ENCODE data around the gene OR13J1. TPM values are rescaled to one million over a fixed set of nuclear protein-coding genes. Genes with fewer than 3 reads are reported as not detected.
A peak's percentile ranks its signal among the peaks of the same experiment; 100 is the strongest.

The OR13J1 gene
- total RNA-seq, 1 donor from 2014 or later = not detected

- no peaks in the 10 kb centered on the region for H3K9me3 ChIP-seq
- no peak overlapping the region for H3K4me3 ChIP-seq
- no peaks in the 10 kb centered on the region for H3K36me3 ChIP-seq
- H3K27ac ChIP-seq = no peak overlapping the region
- no peaks in the 10 kb centered on the region for H3K27me3 ChIP-seq
- intact Hi-C loops (cut with DNase I) = no loop called here
- peak; percentile 80 to 81 for DNase-seq (ENCODE audit: extremely low spot score in 2 of 2)
- TF ChIP-seq POLR2AphosphoS5 (IDR thresholded peaks at IDR 0.05; ENCODE audit: insufficient read depth in 1 of 2, low read depth in 1 of 2) = peak in 1 of 2 donors; percentile 10
- no peak for TF ChIP-seq POLR2A (IDR thresholded peaks at IDR 0.05)
- TF ChIP-seq CTCF (IDR thresholded peaks at IDR 0.05) = no peak
- peaks cover 13% of the 10 kb centered on the region for H3K4me1 ChIP-seq
Measured at GRCh38 chr9:35859310-35859989, 10.8 kb downstream of the OR13J1 start.

GRCh38 chr9:35858458-35858857, 11.7 kb downstream of the OR13J1 start:
- TF ChIP-seq CTCF (IDR thresholded peaks at IDR 0.05) (no peak), POLR2A (IDR thresholded peaks at IDR 0.05) (no peak), POLR2AphosphoS5 (IDR thresholded peaks at IDR 0.05; ENCODE audit: insufficient read depth in 1 of 2, low read depth in 1 of 2) (no peak)
- Histone ChIP-seq H3K27ac (no peak overlapping the region), H3K4me1 (peaks cover 13% of the 10 kb centered on the region), H3K36me3 (no peaks in the 10 kb centered on the region), H3K27me3 (no peaks in the 10 kb centered on the region), H3K4me3 (no peak overlapping the region), H3K9me3 (no peaks in the 10 kb centered on the region)
- intact Hi-C loops (cut with DNase I) = no loop called here
- peak in 1 of 2 donors; percentile 76 for DNase-seq (ENCODE audit: extremely low spot score in 2 of 2)

GRCh38 chr9:35856882-35857281, 13.3 kb downstream of the OR13J1 start:
- Histone ChIP-seq H3K4me3 (no peak overlapping the region), H3K9me3 (no peaks in the 10 kb centered on the region), H3K36me3 (no peaks in the 10 kb centered on the region), H3K4me1 (peaks cover 13% of the 10 kb centered on the region), H3K27ac (no peak overlapping the region), H3K27me3 (no peaks in the 10 kb centered on the region)
- TF ChIP-seq POLR2A (IDR thresholded peaks at IDR 0.05) = no peak
- no peak for TF ChIP-seq POLR2AphosphoS5 (IDR thresholded peaks at IDR 0.05; ENCODE audit: insufficient read depth in 1 of 2, low read depth in 1 of 2)
- TF ChIP-seq CTCF (IDR thresholded peaks at IDR 0.05) = no peak
- intact Hi-C loops (cut with DNase I) = no loop called here
- DNase-seq (ENCODE audit: extremely low spot score in 2 of 2) = peak in 1 of 2 donors; percentile 79

- TF ChIP-seq POLR2A (IDR thresholded peaks at IDR 0.05) (no peak), CTCF (IDR thresholded peaks at IDR 0.05) (no peak), POLR2AphosphoS5 (IDR thresholded peaks at IDR 0.05; ENCODE audit: insufficient read depth in 1 of 2, low read depth in 1 of 2) (no peak)
- Histone ChIP-seq H3K27me3 (no peaks in the 10 kb centered on the region), H3K27ac (no peak overlapping the region), H3K9me3 (no peaks in the 10 kb centered on the region), H3K4me3 (no peak overlapping the region), H3K4me1 (peaks cover 13% of the 10 kb centered on the region), H3K36me3 (no peaks in the 10 kb centered on the region)
- intact Hi-C loops (cut with DNase I) = no loop called here
- DNase-seq (ENCODE audit: extremely low spot score in 2 of 2) = no peak
Measured at GRCh38 chr9:35856206-35856605, 14.0 kb downstream of the OR13J1 start.

- no peaks in the 10 kb centered on the region for H3K36me3 ChIP-seq
- no peaks in the 10 kb centered on the region for H3K4me1 ChIP-seq
- intact Hi-C loops (cut with DNase I) = no loop called here
- H3K27ac ChIP-seq = no peak overlapping the region
- H3K4me3 ChIP-seq = no peak overlapping the region
- H3K27me3 ChIP-seq = no peaks in the 10 kb centered on the region
- DNase-seq (ENCODE audit: extremely low spot score in 2 of 2) = peak; percentile 61 to 62
- H3K9me3 ChIP-seq = no peaks in the 10 kb centered on the region
- TF ChIP-seq POLR2AphosphoS5 (IDR thresholded peaks at IDR 0.05; ENCODE audit: insufficient read depth in 1 of 2, low read depth in 1 of 2) (no peak), CTCF (IDR thresholded peaks at IDR 0.05) (no peak), POLR2A (IDR thresholded peaks at IDR 0.05) (no peak)
Measured at GRCh38 chr9:35854091-35854762, 16.0 kb downstream of the OR13J1 start.

Measured in vagina (tissue), 2 donors.